Peyer's patch (tissue), 4 donors: ENCODE data around the gene PPP1R14D. TPM values are rescaled to one million over a fixed set of nuclear protein-coding genes. Genes with fewer than 3 reads are reported as not detected.

Source experiments
- DNase-seq, 3 donors: peaks; one replicate each; pipeline ENCODE4 v3.0.0-alpha.2; 2017 to 2019
- H3K27ac ChIP-seq, 4 donors: fragments of 200-600 bp; sonication (generic); one replicate each; pipeline ENCODE4 v1.5.1; 2016 to 2019
- H3K27me3 ChIP-seq, 2 donors: fragments of 200-600 bp; sonication (generic); one replicate each; pipeline ENCODE4 v1.5.1; 2019
- H3K36me3 ChIP-seq, 3 donors: fragments of 200-600 bp; sonication (generic); one replicate each; pipeline ENCODE4 v1.5.1; 2016 to 2019
- H3K4me1 ChIP-seq, 4 donors: fragments of 200-600 bp; sonication (generic); one replicate each; pipeline ENCODE4 v1.5.1; 2016 to 2019
- H3K4me3 ChIP-seq, 4 donors: fragments of 200-600 bp; sonication (generic); 1 replicate in 3 of 4; 2 replicates in 1 of 4; pipeline ENCODE4 v1.5.1; 2016 to 2019; ENCODE audit warnings: mild to moderate bottlenecking in 1 of 4
- H3K9me3 ChIP-seq, 4 donors: fragments of 200-600 bp; sonication (generic); one replicate each; pipeline ENCODE4 v1.5.1; 2016 to 2019; ENCODE audit warnings: mild to moderate bottlenecking in 1 of 4
- CTCF ChIP-seq, 6 experiments: fragments of 450-650 bp in 4 of 6; fragments of 200-600 bp in 2 of 6; sonication (generic) in 1 of 6; IDR thresholded peaks; one replicate each; pipeline ENCODE4 v1.5.1; 2017 to 2019; ENCODE audit warnings: antibody characterized with exemption in 6 of 6, mild to moderate bottlenecking in 3 of 6, moderate library complexity in 1 of 6
- POLR2A ChIP-seq, 2 donors: fragments of 450-650 bp; IDR thresholded peaks; one replicate each; pipeline ENCODE4 v1.5.1; 2017; ENCODE audit warnings: antibody characterized with exemption in 2 of 2, mild to moderate bottlenecking in 2 of 2, moderate library complexity in 2 of 2
- total RNA-seq, 4 donors: library from RNA; depleted of rRNA; stranded (reverse); fragments of >200 nt; gene quantifications; one replicate each; pipeline ENCODE4 v1.1.0, GENCODE V29; 2016

PPP1R14D gene
- total RNA-seq, 4 donors from 2014 or later, result 42.9 to 217 (median 148) TPM

- peak overlapping the region in 2 of 4 donors; percentile 25 to 75 for H3K27ac ChIP-seq
- peak overlapping the region in 2 of 4 donors; percentile 58 to 68 for H3K4me3 ChIP-seq
- TF ChIP-seq POLR2A (IDR thresholded peaks at IDR 0.05) (no peak), CTCF (IDR thresholded peaks at IDR 0.05) (no peak)
- no peaks in the 10 kb centered on the region for H3K9me3 ChIP-seq
- H3K36me3 ChIP-seq, result no peaks in the 10 kb centered on the region
- DNase-seq, result no peak
- peaks cover 0 to 9% (median 2%) of the 10 kb centered on the region in 4 donors for H3K4me1 ChIP-seq
- H3K27me3 ChIP-seq, result no peaks in the 10 kb centered on the region
Measured at GRCh38 chr15:40826423-40827075, 2.0 kb downstream of the PPP1R14D start.

GRCh38 chr15:40825661-40826422 is 2.7 kb downstream of the PPP1R14D start:
- no peaks in the 10 kb centered on the region for H3K9me3 ChIP-seq
- peak overlapping the region in 3 of 4 donors; percentile 25 to 75 (median 69) for H3K27ac ChIP-seq
- no peak for TF ChIP-seq CTCF (IDR thresholded peaks at IDR 0.05)
- no peak for TF ChIP-seq POLR2A (IDR thresholded peaks at IDR 0.05)
- H3K36me3 ChIP-seq, result no peaks in the 10 kb centered on the region
- H3K4me3 ChIP-seq, result peak overlapping the region in 2 of 4 donors; percentile 58 to 68
- DNase-seq, result peak in 2 of 3 donors; percentile 61 to 65
- peaks cover 0 to 9% (median 2%) of the 10 kb centered on the region in 4 donors for H3K4me1 ChIP-seq
- H3K27me3 ChIP-seq, result no peaks in the 10 kb centered on the region

- Histone ChIP-seq H3K27ac (no peak overlapping the region), H3K36me3 (no peaks in the 10 kb centered on the region), H3K9me3 (no peaks in the 10 kb centered on the region), H3K27me3 (no peaks in the 10 kb centered on the region), H3K4me3 (no peak overlapping the region), H3K4me1 (peaks cover 0 to 9% (median 2%) of the 10 kb centered on the region in 4 donors)
- no peak for TF ChIP-seq POLR2A (IDR thresholded peaks at IDR 0.05)
- TF ChIP-seq CTCF (IDR thresholded peaks at IDR 0.05), result no peak
- DNase-seq, result no peak
Measured at GRCh38 chr15:40823572-40824343, 4.8 kb downstream of the PPP1R14D start.

GRCh38 chr15:40821195-40821594 is 7.3 kb downstream of the PPP1R14D start:
- H3K9me3 ChIP-seq, result no peaks in the 10 kb centered on the region
- TF ChIP-seq CTCF (IDR thresholded peaks at IDR 0.05) (no peak), POLR2A (IDR thresholded peaks at IDR 0.05) (no peak)
- no peak overlapping the region for H3K4me3 ChIP-seq
- H3K4me1 ChIP-seq, result peaks cover 0 to 9% (median 2%) of the 10 kb centered on the region in 4 donors
- no peak overlapping the region for H3K27ac ChIP-seq
- DNase-seq, result no peak
- H3K36me3 ChIP-seq, result no peaks in the 10 kb centered on the region
- H3K27me3 ChIP-seq, result no peaks in the 10 kb centered on the region

GRCh38 chr15:40819048-40819447 is 9.5 kb downstream of the PPP1R14D start:
- TF ChIP-seq CTCF (IDR thresholded peaks at IDR 0.05) (no peak), POLR2A (IDR thresholded peaks at IDR 0.05) (no peak)
- H3K4me1 ChIP-seq, result no peaks in the 10 kb centered on the region
- H3K36me3 ChIP-seq, result peaks cover 0 to 12% (median 0%) of the 10 kb centered on the region in 3 donors
- H3K27me3 ChIP-seq, result no peaks in the 10 kb centered on the region
- H3K4me3 ChIP-seq, result no peak overlapping the region
- no peak for DNase-seq
- no peaks in the 10 kb centered on the region for H3K9me3 ChIP-seq
- H3K27ac ChIP-seq, result no peak overlapping the region
